Fibroblast of mammary gland (primary cell): ENCODE results near the gene REN.

Experiments used
- DNase-seq: peaks from one replicate; pipeline ENCODE4 v3.0.0-alpha.2; 2010; ENCODE audit warnings: low read depth
- H3K4me3 ChIP-seq: 2 replicates; pipeline ENCODE4 v1.5.1; 2011; ENCODE audit warnings: low read depth, mild to moderate bottlenecking, low read length, moderate library complexity; ENCODE audit not compliant: control insufficient read depth
- CTCF ChIP-seq: conservative IDR thresholded peaks from 2 replicates; pipeline ENCODE4 v1.5.1; 2011; ENCODE audit warnings: low read depth, low read length, inconsistent platforms; ENCODE audit not compliant: control insufficient read depth, insufficient read depth

Gene REN

GRCh38 chr1:204112876-204113730 is 53.0 kb downstream of the REN start:
- H3K4me3 ChIP-seq: no peak overlapping the region
- DNase-seq: peak; percentile 39
- TF ChIP-seq CTCF: no peak

GRCh38 chr1:204110894-204111633 is 55.1 kb downstream of the REN start:
- no peak for DNase-seq
- no peak for TF ChIP-seq CTCF
- no peak overlapping the region for H3K4me3 ChIP-seq

GRCh38 chr1:204108312-204109141 is 57.6 kb downstream of the REN start:
- TF ChIP-seq CTCF: no peak
- no peak for DNase-seq
- H3K4me3 ChIP-seq: no peak overlapping the region

GRCh38 chr1:204107892-204108291 is 58.2 kb downstream of the REN start:
- no peak for DNase-seq
- H3K4me3 ChIP-seq: no peak overlapping the region
- no peak for TF ChIP-seq CTCF

- no peak for TF ChIP-seq CTCF
- no peak for DNase-seq
- no peak overlapping the region for H3K4me3 ChIP-seq
Observed at GRCh38 chr1:204106825-204107224, 59.3 kb downstream of the REN start.

GRCh38 chr1:204105131-204105515 is 61.0 kb downstream of the REN start:
- TF ChIP-seq CTCF: no peak
- no peak overlapping the region for H3K4me3 ChIP-seq
- DNase-seq: no peak
